Thyroid gland (tissue), 4 donors: ENCODE measurements around the gene CERS5.

Experiments
- CTCF ChIP-seq, 6 experiments: fragments of 200-600 bp in 3 of 6; fragments of 450-650 bp in 3 of 6; sonication (generic) in 3 of 6; IDR thresholded peaks; one replicate each; pipeline ENCODE4 v1.5.1; 2016 to 2019; ENCODE audit warnings: antibody characterized with exemption in 6 of 6, mild to moderate bottlenecking in 2 of 6, inconsistent platforms in 1 of 6, moderate library complexity in 1 of 6
- POLR2A ChIP-seq, 2 donors: fragments of 450-650 bp; IDR thresholded peaks; one replicate each; pipeline ENCODE4 v1.6.1; 2017; ENCODE audit warnings: antibody characterized with exemption in 2 of 2, mild to moderate bottlenecking in 2 of 2, moderate library complexity in 1 of 2

- TF ChIP-seq CTCF (IDR thresholded peaks at IDR 0.05) (no peak), POLR2A (IDR thresholded peaks at IDR 0.05) (no peak)
These were observed 16.0 kb downstream of the CERS5 start for GRCh38 chr12:50151047-50151687.
